HG02588 (cell line): ENCODE measurements around the gene EGFL8.

Source experiments
- ATAC-seq: cut with Tn5 transposase; IDR thresholded peaks from one replicate; pipeline ENCODE4 v1.9.1; 2021; ENCODE audit warnings: mild to moderate bottlenecking, moderate library complexity; ENCODE audit not compliant: unreplicated experiment

The EGFL8 gene

DNA sequence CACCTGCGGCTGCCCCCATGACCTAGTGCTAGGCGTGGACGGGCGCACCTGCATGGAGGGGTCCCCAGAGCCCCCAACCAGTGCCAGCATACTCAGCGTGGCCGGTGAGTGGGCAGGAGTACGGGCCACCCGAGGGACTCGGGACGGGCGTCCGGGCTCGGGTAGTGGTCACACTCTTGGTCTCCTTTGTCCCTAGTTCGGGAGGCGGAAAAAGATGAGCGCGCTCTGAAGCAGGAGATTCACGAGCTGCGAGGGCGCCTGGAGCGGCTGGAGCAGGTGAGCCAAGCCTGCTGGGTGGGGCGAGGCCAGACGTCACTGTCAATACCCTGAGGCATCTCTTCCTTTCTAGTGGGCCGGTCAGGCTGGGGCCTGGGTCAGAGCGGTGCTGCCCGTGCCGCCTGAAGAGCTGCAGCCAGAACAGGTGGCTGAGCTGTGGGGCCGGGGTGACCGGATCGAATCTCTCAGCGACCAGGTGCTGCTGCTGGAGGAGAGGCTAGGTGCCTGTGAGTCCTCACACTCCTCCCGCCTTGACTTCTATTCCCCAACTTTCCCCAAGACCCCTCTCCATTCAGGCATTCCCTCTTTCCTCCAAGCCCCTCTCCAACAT is 2.9 kb downstream of the EGFL8 start:
- ATAC-seq = no peak

DNA sequence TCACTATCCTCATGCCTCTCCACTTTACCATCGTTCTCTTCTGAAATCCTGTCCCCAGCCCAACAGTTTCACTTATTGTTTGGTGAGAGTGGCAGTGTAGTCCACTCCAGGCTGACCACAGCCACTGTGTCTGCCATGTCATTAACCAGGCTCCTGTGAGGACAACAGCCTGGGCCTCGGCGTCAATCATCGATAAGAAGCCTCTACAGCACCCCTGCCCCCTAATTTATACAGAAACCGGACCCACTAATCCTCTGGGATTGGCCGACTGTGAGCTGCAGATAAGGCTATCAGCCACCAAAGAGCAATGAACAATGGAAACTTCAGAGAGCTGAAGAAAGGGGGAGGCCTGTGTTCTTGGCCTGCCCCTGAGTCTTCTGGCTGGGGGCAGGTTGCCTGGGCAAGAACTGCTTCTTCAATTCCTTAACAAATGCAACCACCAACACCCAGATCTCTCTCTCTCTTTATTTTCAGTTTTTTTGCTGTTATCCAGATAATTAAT is 3.4 kb downstream of the EGFL8 start:
- no peak for ATAC-seq

DNA sequence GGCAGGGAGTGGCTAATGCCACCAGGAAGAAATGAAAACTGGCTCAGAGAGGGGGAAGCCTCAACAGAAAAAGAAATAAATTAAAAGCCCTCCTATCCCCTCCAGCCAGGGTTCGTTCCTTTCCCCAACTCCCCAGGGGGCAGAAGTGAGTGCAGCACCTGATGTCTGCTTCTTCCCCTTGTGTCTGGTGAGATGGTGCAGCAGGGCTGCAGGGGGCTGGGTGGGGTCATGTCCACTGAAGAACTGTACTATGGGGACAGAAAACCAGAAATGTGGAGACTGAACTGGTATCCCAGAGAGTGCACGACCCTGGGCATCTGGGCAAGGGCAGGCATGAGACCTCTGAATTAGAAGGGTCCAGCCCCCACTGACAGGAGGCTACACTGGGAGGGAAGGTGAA is 4.0 kb downstream of the EGFL8 start:
- ATAC-seq = no peak

DNA sequence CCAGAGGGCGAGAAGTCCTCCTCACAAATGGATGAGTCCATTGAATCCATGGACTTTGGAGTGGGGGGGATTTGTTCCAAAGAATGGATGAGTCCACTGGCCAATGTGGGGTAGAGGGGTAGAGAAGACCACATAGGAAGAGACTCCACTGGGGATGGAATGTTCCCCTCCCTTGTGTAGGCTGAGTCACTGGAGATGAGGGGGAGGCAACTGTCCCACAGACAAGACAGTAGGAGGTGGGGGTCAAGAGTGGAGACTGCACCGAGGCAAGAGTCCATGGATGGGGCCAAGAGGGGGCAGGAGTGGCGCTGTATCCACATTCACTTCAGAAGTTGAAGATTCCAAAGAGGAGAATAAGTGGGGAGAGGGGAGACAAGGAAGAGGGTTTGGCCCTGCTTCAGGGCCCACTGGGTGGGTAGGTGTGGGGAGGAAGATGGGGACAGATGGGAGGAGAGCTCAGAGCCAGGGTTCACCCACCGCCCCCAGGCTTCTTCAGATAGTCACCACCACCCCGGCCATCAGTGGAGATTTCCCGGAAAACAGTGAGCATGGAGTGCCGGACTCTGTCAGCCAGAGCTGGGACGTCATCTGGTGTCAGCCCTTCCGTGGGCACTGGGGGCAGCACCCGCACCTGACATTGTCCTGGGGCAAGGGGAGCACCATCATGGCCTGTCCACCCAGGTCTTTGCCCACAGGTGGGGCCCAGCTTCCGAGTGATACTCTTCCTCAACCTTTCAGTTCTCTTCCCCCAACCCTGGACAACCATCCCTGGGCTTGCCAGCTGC is 4.6 kb downstream of the EGFL8 start:
- no peak for ATAC-seq

DNA sequence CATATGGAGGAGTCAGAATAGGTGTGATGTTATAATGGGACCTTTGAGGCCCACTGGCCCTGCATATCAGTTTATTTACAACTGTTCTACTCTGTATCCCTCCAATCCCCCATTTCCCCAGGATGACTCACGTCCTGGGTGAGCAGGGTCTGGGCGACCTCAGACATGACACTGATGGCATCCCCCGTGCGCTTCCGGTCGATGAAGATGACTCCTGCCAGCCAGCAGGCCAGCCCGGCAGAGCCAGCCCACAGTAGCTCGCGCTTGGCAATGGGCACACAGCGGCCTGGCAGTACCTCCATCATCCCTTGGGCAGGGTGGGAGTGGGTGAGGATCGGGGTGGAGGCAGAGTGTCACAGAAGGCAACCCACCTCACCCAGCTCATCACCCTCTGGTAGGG is 5.9 kb downstream of the EGFL8 start:
- no peak for ATAC-seq

DNA sequence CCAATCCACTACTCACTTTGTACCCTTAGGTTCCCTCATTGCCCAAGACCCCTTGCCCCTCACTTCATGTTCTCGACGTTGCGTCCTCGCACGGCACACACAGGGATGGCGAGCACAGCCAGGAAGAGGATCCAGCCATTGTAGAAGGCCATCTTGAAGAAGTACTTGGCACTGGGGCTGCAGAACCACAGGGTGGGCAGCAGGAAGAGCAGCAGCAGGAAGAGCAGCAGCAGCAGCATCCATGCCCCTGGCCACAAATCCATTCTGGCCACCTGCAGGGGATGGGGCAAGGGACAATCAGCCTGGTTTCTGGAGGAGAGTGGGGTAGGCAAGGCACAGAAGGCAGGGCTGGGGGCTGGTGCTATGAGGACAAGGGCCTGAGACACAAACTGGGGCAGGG is 6.8 kb downstream of the EGFL8 start:
- no peak for ATAC-seq

DNA sequence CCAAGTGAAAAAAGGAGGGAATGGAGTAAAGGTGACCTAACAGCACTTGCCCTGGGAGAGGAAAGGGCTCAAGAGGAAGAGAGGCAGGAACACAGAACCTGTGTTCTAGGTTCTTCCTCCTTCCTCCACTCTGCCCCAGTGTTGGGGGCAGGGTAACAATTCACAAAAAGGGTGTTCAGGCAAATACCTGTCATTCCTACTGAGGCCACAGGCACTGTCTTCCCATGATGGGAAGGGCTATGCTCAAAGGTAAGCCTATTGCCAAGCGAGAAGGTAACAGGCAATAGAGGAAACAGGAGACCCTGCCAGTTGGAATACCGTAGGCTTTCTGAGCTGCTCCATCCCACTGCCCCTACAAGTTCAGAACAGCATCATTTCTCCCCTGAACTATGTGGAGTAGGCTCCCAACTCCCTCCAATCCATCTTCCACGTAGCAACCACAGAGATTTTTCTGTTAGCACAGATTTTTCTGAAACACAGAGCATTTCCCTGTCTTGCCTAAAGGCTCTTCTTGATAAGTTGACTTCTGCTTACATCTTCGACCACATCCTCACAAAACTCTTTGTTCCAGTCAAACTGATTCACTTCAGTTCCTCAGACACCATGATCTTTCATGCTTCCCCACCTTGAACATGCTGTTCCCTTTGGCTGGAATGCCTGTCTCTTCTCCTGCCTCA is 8.8 kb downstream of the EGFL8 start:
- ATAC-seq = no peak

DNA sequence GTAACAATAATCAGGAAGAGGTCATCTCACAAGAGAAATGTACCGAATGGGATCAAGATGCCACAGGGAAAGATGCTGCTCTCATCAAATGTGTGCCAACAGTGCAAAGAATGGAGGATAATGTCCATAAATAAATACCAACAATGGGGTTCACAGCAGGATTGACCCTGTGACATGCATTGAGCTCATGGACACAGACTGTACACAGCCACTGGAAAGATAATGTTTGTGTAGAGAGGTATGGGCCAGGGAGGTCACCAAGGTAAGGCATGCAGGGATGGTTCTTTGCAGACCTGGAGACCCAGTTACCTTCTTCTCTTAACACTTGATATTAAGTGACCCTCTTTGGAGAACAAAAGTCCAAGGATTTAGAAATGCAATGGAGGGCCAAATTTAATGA is 10.0 kb downstream of the EGFL8 start:
- no peak for ATAC-seq

DNA sequence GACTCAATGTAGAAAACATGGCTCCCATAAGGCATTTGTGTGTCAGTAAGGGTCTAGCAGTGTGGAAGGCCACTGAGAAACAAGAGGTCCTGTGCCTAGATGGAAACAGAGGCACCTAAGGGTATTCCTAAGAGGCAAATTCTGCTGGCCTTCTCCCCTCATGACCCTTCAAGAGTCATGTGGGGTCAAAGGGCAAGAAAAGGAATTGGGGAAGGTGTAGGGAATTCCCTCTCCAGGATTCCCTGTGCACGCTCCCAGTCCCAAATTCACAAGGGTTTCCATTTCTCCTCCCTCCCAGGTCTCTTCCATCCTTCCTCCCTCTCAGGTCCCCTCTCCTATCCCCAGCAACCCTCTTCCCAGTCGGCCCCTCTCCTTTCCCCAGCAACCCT is 10.9 kb downstream of the EGFL8 start:
- ATAC-seq = no peak

DNA sequence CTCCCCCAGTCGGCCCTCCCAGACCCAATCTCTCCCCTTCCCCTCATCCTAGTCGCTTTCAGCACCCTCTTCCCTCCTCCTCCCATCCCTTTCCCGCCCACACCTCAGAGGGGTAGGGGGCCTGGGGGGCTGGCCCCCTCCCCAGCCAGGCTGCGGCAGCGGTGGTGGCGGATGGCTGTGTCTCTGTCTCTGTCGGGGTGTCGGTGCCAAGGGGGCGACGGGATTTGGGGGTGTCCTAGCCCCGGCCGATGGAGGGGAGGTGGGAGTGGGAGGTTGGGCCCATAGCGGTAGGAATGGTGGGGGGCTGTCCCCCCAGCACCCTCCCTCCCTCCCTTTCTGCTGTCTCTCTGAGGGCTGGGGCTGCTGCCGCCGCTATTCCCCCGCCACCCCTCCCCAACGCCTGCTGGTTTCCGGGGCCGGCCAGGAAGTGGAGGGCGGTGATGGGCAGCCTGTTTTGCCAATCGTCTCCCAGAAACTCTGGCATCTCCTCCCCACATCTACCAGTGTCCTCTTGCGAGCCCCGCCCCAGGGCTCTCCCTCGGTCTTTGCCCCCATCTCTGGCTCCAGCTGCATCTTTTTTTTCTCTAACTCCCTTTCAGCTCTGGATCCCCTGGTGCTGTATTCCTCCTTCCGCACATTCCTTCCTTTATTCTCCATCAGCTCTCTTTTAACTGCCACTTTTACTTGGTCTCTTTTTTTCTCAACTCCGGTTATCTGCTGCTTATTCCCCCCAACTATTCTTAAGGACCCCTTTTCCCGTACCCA is 11.5 kb downstream of the EGFL8 start, which contains the start of gene AGPAT1:
AGPAT1 (minus strand) TSS at position 374 of the 765 bp plus-strand sequence. CDS start 4,588 bp downstream, outside the sequence.
- peak; percentile 34 for ATAC-seq

DNA sequence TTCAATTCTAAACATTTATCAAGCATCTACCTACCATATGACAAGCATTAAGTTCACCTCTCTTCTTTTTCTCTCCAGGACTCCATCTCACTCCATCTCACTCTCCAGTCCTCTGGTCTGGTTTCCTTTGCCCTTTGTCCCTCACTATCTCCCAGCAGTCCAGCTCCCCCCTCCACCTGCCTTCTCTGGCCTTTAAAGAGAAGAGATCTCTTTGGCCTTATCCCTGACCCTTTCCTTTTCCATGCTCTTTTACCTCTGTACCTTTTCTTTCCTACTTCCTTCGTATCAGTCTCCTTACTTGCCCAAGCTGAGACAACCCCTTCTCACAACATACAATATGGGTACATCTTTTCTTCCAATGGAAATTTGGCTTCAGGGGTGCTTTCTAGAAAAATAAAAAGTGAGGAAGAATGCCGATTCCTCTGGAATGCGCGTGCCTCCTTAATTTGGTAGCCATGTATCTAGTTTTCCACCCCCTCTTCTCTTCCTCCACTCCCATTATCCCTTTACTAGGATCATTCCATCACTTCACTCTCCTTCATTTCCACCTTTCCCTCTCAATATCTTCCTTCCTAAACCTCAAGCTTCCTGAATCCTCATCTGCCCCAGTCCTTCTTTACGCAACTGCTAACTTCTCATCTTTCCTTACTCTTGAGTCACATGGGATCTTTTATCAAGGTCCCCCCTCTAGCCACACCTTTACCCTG is 12.2 kb downstream of the EGFL8 start:
- ATAC-seq = no peak

DNA sequence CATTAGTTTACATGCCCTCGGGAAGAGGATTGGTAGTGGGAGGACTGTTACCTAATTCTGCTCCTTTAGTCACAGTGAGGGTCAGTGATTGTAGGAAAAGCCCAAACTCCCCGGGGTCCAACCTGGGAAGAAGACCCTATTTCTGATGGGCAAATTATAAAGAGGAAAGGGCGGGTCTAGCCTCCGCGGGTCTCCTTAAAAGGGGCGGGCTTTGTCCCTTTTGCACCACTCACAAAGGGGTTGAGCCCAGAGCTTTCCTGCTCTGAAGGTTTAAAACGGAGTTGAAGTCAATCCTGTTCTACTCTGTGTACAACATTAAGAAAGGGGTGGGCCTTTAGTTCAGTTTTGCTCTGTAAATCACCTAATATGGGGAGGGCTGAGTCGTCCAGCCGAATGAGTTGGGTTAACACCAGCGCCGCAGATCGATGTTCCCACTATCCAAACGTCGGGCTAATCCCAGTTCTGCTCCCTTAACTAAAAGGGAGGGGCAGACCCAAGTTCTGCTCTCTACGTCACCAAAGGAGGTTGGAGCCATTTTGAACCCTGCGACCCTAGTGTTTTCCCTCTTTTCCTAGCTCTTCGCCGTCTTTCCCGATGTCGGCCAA is 12.9 kb downstream of the EGFL8 start:
- ATAC-seq = no peak

DNA sequence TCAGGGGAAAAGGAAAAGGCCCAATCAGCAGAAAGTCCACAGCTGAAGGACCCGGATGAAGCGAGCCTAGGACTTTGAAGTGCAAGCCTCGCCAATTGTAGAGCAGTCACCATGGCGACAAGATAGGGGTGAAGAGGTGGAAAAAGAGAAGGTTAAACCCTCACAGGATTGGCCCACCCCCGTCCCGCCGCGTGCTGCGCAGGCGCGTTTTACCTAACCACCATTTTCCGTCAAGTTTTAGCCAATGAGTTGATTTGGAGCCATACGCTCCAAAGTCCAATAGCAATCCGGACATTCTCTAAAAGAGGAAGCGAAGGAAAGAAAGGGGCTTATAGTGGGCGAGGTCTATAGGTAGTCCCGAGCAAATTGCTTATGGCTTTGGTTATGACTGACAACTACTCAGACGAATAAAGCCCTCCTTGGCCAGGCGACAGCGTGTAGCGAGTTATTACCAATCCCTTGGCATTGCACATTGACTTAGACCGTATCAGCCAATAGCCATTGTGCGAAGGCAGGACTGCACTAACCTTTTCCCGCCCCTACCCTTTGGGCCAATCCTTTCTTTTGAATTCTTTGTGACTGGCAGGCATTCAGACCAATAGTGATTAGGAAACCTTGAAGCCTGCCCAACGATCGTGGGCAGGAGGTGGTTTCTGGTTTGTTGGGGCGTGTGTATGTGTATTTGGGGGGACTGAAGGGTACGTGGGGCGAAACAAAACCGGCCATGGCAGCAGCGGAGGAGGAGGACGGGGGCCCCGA is 13.6 kb downstream of the EGFL8 start, which contains the start of gene RNF5:
RNF5 (plus strand) TSS at position 618 of the 759 bp plus-strand sequence; CDS start at position 725, 107 bp downstream.
- peak; percentile 75 for ATAC-seq

DNA sequence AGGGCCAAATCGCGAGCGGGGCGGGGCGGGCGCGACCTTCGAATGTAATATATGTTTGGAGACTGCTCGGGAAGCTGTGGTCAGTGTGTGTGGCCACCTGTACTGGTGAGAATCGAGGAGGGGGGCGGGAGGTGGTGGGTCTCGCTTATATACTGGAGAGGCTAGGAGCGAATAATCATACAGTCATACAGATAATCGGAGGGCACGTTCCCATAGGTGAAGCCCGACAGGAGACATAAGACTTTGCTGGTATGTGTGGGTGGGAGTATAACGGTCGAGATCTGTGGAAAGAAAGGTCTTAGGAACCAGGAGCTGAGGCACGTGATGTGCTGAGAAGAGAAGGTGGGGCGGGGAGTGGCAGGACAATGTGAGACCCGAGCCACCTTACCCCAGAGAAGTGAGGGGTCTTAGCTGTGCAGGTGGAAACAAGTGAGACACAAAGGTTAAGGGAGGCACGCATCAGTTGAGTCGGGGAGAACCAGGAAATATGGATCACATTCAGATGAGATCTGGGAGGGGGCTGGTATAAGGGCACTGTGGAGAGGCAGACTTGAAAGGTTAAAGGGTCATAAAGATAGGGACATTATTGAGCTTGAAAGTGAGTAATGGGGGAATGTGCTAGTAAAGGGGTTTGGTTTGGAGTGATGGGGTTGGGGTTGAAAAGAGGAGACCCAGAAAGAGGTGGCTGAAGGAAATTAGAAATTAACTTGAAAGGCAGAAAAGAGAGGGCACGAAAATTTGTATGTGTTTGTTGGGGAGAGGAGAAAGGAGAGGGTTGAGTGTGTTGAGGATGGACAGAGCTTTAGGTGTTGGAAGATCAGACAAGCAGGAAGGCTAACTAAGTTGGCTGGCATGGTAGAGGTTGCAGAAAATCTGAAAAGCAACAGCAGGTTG is 14.4 kb downstream of the EGFL8 start:
- no peak for ATAC-seq

DNA sequence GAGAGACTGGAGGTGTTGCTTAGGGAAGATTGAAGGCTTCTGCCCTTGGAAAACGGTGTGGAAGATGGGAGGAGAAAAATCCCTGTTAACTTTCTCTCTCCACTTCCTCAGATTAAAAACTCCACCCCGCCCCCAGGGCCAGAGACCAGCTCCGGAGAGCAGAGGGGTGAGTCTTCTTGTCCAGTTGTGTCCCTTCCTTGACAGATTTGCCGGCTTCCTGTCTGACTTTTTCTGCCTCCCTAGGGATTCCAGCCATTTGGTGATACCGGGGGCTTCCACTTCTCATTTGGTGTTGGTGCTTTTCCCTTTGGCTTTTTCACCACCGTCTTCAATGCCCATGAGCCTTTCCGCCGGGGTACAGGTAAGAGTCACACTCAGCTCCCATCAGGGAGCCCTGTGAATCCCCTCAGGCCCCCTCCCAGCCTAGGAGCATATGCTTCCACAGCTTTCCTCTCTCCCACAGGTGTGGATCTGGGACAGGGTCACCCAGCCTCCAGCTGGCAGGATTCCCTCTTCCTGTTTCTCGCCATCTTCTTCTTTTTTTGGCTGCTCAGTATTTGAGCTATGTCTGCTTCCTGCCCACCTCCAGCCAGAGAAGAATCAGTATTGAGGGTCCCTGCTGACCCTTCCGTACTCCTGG is 15.5 kb downstream of the EGFL8 start:
- no peak for ATAC-seq

DNA sequence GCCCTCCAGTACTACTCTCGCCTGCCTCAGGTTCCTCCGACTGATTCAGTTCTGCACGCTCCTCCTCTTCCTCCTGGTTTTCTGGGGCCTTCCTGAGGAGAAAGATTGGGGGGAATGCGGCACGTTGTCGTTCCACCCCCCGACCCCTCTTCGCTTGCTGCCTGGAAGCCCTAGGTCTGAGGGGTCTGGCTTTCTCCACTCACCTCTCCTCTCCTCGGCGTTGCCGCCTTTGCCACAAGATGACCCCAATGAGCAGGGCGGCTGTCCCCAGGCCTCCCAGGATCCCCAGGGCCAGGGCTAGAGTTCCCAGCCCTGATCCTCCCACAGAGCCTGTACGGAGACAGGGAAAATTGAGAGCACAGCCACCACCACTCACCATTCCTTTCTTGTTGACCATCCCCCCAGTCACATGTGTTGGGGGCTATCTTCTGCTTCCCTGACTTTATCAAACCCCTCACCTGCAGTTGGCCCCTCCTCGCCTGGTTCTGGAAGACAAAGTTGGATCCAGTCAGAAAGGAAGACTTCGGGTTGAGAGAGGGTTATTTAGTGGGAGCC is 16.8 kb downstream of the EGFL8 start:
- ATAC-seq = no peak

DNA sequence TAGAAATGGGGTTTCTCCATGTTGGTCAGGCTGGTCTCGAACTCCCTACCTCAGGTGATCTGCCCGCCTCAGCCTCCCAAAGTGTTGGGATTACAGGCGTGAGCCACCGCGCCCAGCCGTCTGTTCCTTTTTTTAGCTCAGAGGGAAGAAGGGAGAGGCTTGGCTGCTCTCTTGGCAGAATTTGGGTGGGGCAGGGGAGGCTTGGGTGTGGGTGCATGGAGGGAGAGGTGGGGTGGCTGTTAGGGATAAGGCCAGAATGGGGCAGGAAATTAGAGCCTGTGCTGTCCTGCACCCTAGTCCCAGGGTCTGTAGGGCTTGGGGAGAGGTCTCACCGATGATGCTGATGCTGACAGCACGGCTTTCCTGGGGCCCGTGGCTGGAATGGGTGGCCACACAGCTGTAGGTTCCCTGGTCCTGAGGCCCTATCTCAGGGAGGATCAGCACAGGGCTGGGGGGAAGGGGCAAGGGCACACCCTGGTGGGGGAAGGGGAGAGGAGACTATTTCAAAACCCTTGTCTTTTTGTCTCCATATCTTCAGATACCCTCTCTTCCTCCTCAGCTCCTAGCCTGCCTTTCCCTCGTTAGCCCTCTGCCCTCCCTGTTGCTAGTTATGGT is 17.6 kb downstream of the EGFL8 start:
- ATAC-seq = no peak
